HG02798 (cell line): ENCODE results near the gene DEFB132.
"Not testable (repeated sequence)": the region's sequence is repeated elsewhere in the genome, so short reads cannot be mapped to it uniquely, and the experiment has no call there.

Source experiments
- ATAC-seq: cut with Tn5 transposase; IDR thresholded peaks from one replicate; pipeline ENCODE4 v1.9.1; 2021; ENCODE audit warnings: mild to moderate bottlenecking; ENCODE audit not compliant: unreplicated experiment, poor library complexity

DEFB132 gene

DNA sequence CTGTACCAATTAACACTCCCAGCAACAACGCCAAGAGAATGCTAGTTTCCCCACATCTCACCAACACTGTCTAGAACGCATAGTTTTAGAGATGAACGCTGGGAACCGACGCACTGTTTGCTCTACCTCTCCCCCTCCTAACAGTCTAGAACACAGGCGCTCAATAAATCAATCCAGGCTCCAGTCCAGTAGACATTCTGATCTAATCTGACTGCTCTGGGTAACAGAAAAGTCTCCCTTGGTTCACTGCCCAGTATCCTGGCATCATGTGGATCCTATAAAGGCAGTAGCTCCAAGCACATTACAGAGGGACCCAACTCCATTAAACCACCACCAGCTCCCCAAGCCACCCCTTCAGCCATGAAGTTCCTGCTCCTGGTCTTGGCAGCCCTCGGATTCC is at the start of gene DEFB132:
Gene DEFB132, plus strand, starts transcription at position 306 of the 400 bp plus-strand sequence. Its CDS starts 55 bp downstream, at position 361.
- no peak for ATAC-seq

DNA sequence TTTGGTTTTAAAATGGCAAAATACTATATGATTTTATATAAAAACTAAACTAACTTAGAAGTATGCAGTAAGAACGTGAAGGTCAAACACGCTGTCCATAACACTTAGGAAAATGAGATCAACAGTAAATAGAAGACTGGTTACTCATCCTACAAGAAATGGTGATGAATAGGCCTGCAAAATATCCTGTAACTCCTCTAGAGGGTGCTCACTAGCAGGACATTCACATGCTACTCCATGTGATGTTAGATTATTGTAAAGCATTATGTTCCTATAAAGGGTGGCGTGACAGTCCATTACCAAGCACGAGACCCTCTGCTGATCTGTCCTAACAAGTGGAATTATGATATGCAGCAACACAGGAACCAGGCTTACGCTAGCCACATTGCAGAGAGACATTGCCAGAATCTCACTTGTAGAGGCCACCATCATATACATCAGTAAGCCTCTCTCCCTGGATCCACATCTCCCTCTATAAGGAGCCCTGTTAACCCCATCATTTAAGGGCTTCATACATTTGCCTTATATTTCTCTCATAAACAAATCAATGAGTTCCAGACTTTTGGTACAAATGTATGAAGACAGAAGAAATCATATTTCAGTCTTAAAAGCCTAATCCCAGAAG is 48.5 kb upstream of the DEFB132 start:
- ATAC-seq: no peak

DNA sequence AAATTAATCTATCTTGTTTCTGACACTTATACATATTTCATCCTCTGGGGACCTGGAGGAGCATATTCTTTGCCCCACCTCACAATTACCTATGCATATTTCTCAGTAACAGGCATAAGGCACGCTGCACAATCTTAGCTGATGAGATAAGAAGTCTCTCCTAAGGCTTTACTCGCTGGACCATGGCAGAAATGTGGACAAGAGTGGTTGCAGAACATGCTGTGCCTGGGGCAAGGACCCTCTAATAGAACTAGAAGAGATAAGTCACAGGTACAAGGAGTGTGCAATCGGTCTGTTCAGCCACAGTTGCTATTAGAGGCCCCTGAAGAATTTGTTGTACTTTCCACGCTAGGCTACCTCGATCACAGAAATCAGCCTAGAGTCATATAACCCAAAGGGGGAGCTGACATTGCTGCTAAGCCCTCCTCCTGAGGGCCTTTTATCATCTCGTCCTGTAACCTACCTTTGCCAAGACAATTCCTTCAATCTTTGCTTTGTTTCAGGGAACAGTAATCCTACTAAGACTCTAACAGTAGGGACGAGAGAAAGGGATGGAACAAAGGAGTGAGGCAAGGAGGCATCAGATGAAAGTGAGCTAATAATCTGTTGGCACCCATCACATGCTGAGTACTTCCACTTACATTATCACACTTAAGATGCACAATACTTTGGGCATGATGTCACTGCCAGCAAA is 46.6 kb upstream of the DEFB132 start:
- ATAC-seq: no peak

DNA sequence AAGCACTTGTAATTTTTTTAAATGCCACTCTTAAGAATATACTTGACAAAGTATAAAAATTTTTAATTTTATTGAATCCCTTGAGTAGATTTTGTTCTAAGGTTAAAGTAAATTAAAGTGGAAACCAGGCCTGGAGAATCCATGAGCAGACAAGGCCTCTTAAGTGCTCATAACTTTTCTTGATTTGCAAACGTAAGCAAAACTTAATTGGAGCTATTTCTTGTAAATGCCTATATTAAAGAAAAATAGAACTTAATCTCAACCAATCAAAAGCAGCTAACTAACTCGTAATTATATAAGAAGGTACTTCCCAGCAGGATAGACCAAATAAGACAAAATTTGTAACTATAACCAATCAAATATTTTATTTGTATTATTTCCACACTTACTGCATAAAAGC is 43.1 kb upstream of the DEFB132 start:
- no peak for ATAC-seq

GRCh38 chr20:215796-216195 is 41.7 kb upstream of the DEFB132 start:
- ATAC-seq: no peak

DNA sequence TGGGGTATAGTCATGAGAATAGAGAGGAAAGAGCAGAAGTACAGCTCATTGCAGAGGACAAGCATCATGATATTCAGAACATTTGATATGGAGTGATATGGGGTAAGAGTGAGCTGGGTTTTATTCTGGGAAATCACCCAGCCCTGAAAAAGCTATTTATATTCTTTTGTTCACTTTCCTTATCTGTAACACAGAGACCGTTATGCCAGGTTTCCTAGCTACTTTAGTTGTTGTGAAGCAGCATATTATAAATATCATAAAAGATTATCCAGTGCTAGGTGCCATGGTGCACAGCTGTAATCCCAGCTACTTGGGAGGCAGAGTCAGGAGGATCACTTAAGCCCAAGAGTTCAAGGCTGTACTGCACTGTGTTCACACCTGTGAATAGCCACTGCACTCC is 40.3 kb upstream of the DEFB132 start:
- ATAC-seq: no peak

DNA sequence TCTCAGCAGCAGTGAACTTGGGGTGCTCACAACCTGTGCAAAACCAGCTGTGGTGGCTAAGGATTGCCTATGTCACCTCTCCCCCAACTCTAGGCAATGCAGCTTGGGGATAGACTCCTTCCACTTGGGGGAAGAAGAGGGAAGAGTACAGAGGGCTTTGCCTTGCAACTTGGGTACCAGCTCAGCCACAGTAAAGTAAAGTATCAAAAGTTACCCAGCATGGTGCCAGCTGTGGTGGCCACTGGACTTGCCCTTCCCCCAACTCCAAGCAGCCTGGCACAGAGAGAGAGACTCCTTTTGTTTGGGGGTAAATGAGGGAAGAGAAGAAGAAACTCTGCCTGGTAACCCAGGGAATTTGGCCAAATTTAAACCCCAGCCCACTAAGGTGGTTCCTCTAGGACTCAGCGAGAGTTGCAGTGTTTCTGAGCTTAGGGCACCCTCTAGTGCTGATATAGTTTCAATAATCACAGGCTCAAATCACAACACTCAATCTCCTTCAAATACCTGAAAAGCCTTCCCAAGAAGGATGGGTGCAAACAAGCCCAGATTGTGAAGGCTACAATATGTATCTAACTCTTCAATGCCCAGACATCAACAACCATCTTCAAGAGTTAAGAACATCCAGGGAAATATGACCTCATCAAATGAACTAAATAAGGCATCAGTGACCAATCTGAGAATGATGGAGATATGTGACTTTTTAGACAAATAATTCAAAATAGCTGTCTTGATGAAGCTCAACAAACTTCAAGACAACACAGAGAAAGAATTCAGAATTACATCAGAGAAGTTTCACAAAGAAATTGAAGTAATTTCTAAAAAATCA is 38.0 kb upstream of the DEFB132 start:
- no peak for ATAC-seq

DNA sequence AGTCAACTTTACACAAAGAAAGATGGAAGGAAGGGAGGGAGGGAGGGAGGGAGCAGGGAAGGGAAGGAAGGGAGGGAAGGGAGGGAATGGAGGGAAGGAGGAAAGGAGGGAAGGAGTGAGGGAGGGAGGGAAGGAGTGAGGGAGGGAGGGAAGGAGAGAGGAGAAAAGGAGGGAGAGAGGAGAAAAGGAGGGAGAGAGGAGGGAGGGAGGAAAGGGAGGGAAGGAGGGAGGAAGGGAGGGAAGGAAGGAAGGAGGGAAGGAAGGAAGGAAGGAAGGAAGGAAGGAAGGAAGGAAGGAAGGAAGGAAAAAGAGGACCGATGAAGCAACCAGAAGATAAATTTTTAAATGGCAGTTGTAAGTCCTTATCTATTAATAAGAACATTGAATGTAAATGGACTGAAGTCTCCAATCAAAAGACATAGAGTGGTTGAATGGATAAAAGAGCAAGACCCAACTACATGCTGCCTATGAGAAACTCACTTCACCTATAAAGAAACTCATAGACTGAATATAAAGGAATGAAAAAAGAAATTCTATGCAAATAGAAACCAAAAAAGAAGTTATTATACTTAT is 36.2 kb upstream of the DEFB132 start:
- ATAC-seq: no peak

- ATAC-seq: not testable (repeated sequence)
Measured at GRCh38 chr20:225879-226278, 31.6 kb upstream of the DEFB132 start.

- no peak for ATAC-seq
Measured at GRCh38 chr20:226958-227357, 30.6 kb upstream of the DEFB132 start, which contains the start of gene DEFB129. Gene DEFB129 (plus strand): TSS chr20:227258. CDS start chr20:227289, 31 bp downstream.

- no peak for ATAC-seq
Measured at GRCh38 chr20:227439-228105, 30.0 kb upstream of the DEFB132 start.

- ATAC-seq: no peak
Measured at GRCh38 chr20:235891-236290, 21.6 kb upstream of the DEFB132 start.

- ATAC-seq: no peak
Measured at GRCh38 chr20:237489-237888, 20.0 kb upstream of the DEFB132 start.

- ATAC-seq: no peak
Measured at GRCh38 chr20:237929-238328, 19.6 kb upstream of the DEFB132 start.

GRCh38 chr20:242905-243304 is 14.6 kb upstream of the DEFB132 start:
- no peak for ATAC-seq

DNA sequence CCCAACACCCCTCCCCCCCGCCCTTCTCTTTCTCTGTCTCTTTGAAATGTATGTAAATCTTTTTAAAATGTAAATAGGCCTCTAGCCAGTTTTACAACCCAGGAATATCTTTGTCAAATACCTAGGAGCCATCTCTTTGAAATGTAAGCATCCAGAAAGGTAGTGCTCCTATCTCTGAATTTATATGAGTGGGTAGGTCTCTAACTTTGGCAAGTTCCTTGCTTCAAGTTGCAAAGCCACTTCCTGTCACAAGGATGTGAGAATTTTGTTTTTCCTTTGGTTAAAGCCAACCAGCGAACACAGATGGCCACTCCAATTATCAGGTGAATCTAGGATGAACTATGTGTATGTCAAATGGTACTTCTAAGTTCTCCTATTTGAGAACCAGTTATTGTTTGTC is 6.2 kb upstream of the DEFB132 start:
- no peak for ATAC-seq

GRCh38 chr20:252801-253200 is 4.7 kb upstream of the DEFB132 start:
- ATAC-seq: no peak

- not testable (repeated sequence) for ATAC-seq
Measured at GRCh38 chr20:253447-253846, 4.1 kb upstream of the DEFB132 start.

DNA sequence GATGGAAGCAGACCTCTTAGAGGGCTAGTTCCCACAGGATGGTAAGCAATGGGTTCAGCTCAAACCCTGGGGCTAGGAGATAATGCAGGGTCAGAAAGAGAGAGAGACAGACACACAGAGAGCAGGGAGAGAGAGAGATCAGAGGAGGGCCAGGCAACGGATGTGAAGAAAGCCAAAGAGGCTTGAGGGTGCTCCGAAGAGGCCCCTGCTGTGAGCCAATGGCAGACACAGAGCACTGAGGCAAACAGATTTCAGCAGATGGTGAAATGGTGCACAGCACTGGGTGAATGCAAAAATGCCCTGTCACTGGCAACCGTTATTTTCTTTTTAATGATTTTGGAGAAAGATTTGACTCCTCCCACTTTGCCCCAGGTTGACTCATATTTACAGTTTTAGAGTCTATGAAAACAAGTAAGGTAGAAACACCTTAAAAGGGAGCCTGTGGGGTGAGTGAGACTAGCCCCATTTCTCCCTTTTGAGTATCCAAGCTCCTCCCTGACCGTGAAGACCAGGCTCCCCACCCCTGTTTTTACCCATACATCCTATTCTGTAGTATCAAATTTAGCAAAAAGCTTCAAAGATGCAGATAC is 840 bp downstream of the DEFB132 start:
- ATAC-seq: no peak

DNA sequence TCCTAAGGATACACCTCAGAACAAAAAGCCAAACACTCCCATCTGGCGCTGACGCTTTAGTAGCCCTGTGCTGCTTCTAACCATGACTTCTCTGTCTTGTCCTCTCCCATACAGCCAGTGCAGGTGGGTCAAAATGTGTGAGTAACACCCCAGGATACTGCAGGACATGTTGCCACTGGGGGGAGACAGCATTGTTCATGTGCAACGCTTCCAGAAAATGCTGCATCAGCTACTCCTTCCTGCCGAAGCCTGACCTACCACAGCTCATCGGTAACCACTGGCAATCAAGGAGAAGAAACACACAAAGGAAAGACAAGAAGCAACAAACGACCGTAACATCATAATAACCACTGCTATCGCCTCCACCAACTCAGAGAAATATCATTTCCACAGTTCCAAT is 1.4 kb downstream of the DEFB132 start:
- ATAC-seq: no peak
